Measurements from ENCODE around the gene FAM50A. TPM values are rescaled to one million over a fixed set of nuclear protein-coding genes. Genes with fewer than 3 reads are reported as not detected.

Gene FAM50A
- total RNA-seq, 1 experiment from 2014 or later, result 75.9 TPM

DNA sequence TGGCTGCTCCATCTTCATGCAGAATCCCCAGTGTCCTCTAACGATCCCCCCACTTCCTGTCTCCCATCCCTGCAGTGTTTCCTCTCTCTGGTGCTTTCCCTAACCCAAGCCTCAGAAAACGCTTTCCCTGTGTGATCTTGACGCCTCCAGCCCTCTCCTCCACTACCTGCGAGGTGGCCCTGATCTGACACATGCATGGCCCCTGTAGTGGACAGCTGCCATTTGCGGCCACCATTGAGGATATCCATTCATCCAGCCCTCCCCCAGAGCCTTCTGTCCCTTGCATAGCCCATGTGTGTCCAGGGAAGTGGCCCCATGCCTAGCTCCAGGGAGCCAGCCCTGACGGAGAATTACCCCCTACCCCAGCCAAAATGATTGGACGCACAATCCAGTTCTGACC lies 39.4 kb downstream of the FAM50A start:
- peak overlapping the region; percentile 48 for H3K27ac Mint-ChIP-seq (ENCODE audit: unreplicated experiment)
- Histone ChIP-seq H3K27me3 (replicated peaks; ENCODE audit: control insufficient read depth, insufficient read depth, low read length) (no peaks in the 10 kb centered on the region), H3K36me3 (ENCODE audit: control insufficient read depth, insufficient read depth, low read length) (0 out of 2 replicates have a peak, but pooled peaks cover 1% of the 10 kb centered on the region), H3K4me3 (ENCODE audit: low read depth, low read length) (no peak overlapping the region), H3K9me3 (no peaks in the 10 kb centered on the region), H3K4me1 (peaks cover 4% of the 10 kb centered on the region; the same call in 1 of the 2 replicates)
- BruUV-seq (replicated peaks), result no TSS peak
- CTCF ChIA-PET, result no interaction called here
- DNase-seq, result no peak
- peaks cover 22% of the 10 kb centered on the region for H3K36me3 Mint-ChIP-seq (ENCODE audit: insufficient read depth, unreplicated experiment)
- intact Hi-C loops (cut with micrococcal nuclease; ENCODE audit: unreplicated experiment), result no loop called here
- H3K27me3 Mint-ChIP-seq (ENCODE audit: insufficient read depth, unreplicated experiment), result no peaks in the 10 kb centered on the region
- H3K9me3 Mint-ChIP-seq (ENCODE audit: unreplicated experiment), result no peaks in the 10 kb centered on the region
- no peak overlapping the region for H3K4me3 Mint-ChIP-seq (ENCODE audit: unreplicated experiment)
- POLR2A ChIA-PET, result no interaction called here
- H3K4me1 Mint-ChIP-seq (ENCODE audit: low read depth, unreplicated experiment), result no peaks in the 10 kb centered on the region
- TF ChIP-seq, protein P1, sequence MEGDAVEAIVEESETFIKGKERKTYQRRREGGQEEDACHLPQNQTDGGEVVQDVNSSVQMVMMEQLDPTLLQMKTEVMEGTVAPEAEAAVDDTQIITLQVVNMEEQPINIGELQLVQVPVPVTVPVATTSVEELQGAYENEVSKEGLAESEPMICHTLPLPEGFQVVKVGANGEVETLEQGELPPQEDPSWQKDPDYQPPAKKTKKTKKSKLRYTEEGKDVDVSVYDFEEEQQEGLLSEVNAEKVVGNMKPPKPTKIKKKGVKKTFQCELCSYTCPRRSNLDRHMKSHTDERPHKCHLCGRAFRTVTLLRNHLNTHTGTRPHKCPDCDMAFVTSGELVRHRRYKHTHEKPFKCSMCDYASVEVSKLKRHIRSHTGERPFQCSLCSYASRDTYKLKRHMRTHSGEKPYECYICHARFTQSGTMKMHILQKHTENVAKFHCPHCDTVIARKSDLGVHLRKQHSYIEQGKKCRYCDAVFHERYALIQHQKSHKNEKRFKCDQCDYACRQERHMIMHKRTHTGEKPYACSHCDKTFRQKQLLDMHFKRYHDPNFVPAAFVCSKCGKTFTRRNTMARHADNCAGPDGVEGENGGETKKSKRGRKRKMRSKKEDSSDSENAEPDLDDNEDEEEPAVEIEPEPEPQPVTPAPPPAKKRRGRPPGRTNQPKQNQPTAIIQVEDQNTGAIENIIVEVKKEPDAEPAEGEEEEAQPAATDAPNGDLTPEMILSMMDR (IDR thresholded peaks at IDR 0.05; ENCODE audit: insufficient read depth in 1 of 2, low read depth in 1 of 2, low read length in 1 of 2, severe bottlenecking in 1 of 2, unreplicated experiment in 1 of 2), result no peak

DNA sequence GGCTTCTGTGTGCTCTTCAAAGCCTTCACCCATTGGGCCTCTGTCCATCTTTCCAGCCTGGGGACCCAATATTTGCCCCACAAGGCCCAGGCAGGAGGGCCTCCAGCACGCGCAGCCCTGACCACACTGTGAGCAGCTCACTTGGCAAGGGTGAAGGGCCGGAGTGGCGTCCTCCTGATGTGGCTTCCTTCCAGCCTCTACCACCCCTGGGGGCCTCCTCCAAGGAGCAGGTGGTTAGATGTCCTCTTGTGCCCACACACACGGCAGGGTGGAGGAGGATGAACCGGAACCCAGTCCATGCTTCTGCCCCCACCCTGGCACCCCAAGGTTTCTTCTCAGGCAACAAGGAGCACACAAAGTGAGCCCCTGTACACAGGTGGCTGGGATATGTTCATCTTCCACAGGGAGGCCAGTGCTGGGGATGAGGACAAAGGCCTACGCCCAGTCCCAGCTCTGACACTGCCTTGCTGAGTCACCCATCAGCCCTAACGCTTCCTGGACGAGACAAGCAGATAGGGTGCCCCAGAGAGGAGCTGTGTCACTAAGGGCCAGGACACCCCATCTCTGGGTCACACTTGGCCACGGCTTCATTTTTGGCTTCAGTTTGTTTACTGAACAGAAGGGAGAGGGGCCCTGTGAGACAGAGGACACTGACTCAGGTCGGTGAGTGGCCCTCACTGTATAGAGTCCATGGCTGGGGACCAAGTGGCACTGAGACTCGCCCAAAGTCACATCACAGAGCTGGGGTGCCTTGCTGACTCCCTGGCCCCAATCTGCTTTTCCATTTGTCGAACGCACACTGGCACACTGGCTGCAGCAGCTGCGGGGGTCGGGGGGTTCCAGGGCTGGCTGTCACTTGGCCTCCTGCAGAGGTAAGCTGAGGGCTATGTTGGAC lies 40.6 kb downstream of the FAM50A start:
- ChIA-PET CTCF (interaction anchor here (0.5 kb wide), 1 partner anchor 47 kb away, joined by 5 read pairs; no protein-coding TSS in a partner anchor), POLR2A (no interaction called here)
- Histone ChIP-seq H3K36me3 (ENCODE audit: control insufficient read depth, insufficient read depth, low read length) (0 out of 2 replicates have a peak, but pooled peaks cover 1% of the 10 kb centered on the region), H3K9me3 (no peaks in the 10 kb centered on the region), H3K27me3 (replicated peaks; ENCODE audit: control insufficient read depth, insufficient read depth, low read length) (no peaks in the 10 kb centered on the region), H3K4me3 (ENCODE audit: low read depth, low read length) (no peak overlapping the region), H3K4me1 (peaks cover 4% of the 10 kb centered on the region; the same call in 1 of the 2 replicates)
- TF ChIP-seq, protein P1 (IDR thresholded peaks at IDR 0.05; ENCODE audit: insufficient read depth in 1 of 2, low read depth in 1 of 2, low read length in 1 of 2, severe bottlenecking in 1 of 2, unreplicated experiment in 1 of 2), result no peak
- intact Hi-C loops (cut with micrococcal nuclease; ENCODE audit: unreplicated experiment), result no loop called here
- Mint-ChIP-seq H3K36me3 (ENCODE audit: insufficient read depth, unreplicated experiment) (peaks cover 11% of the 10 kb centered on the region), H3K27ac (ENCODE audit: unreplicated experiment) (no peak overlapping the region), H3K27me3 (ENCODE audit: insufficient read depth, unreplicated experiment) (no peaks in the 10 kb centered on the region), H3K4me1 (ENCODE audit: low read depth, unreplicated experiment) (no peaks in the 10 kb centered on the region), H3K4me3 (ENCODE audit: unreplicated experiment) (no peak overlapping the region), H3K9me3 (ENCODE audit: unreplicated experiment) (no peaks in the 10 kb centered on the region)
- BruUV-seq (replicated peaks), result no TSS peak
- DNase-seq, result no peak

DNA sequence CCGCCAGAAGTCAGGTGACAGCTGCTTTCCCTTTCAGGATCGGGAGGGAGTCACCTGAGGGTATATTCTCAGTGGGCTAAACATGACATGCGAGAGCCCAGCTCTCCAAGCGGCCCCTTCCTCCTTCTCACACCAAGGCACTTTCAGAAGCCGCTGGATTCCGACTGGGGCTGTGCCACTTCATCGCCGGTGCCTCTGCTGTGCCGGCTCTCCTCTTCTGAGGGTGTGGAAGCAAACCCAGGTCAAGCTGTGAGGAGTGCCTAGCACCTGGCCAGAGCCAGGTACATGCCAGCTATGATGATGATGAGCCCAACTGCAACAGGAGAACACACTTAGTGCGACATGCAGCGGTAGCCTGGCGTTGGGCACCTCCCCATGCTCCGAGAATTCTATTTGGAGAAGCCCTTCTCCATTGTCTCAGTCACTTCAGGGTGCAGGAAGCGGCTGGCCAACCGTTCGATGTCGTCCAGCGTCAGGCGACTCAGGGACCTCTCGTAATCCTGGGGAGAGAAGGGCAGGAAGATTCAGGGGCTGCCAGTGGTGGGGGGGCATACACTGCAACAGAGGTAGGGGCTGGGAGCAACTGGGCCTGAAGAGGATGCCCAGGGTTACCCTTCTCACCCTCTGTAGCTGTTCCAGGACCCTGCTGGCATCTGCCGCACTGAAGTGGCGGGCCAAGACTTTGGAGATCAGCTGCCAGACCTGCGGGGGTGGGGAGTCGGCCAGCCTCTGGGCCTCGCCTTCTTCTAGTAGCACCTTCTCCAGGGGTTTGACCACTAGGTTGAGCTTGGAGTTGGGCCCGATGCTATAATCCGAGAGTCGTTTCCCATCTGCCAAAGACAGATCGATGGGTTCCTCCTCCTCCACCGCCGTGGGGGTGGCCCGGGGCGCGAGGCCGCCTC lies 41.5 kb downstream of the FAM50A start:
- Mint-ChIP-seq H3K36me3 (ENCODE audit: insufficient read depth, unreplicated experiment) (peaks cover 15% of the 10 kb centered on the region), H3K27me3 (ENCODE audit: insufficient read depth, unreplicated experiment) (no peaks in the 10 kb centered on the region), H3K4me3 (ENCODE audit: unreplicated experiment) (peak overlapping the region; percentile 71), H3K27ac (ENCODE audit: unreplicated experiment) (no peak overlapping the region), H3K4me1 (ENCODE audit: low read depth, unreplicated experiment) (no peaks in the 10 kb centered on the region), H3K9me3 (ENCODE audit: unreplicated experiment) (no peaks in the 10 kb centered on the region)
- intact Hi-C loops (cut with micrococcal nuclease; ENCODE audit: unreplicated experiment), result no loop called here
- Histone ChIP-seq H3K4me1 (peaks cover 4% of the 10 kb centered on the region; the same call in 1 of the 2 replicates), H3K27me3 (replicated peaks; ENCODE audit: control insufficient read depth, insufficient read depth, low read length) (no peaks in the 10 kb centered on the region), H3K36me3 (ENCODE audit: control insufficient read depth, insufficient read depth, low read length) (0 out of 2 replicates have a peak, but pooled peaks cover 1% of the 10 kb centered on the region), H3K4me3 (ENCODE audit: low read depth, low read length) (peak overlapping the region; percentile 70), H3K9me3 (no peaks in the 10 kb centered on the region)
- TF ChIP-seq, protein P1 (IDR thresholded peaks at IDR 0.05; ENCODE audit: insufficient read depth in 1 of 2, low read depth in 1 of 2, low read length in 1 of 2, severe bottlenecking in 1 of 2, unreplicated experiment in 1 of 2), result no peak
- CTCF ChIA-PET, result interaction anchor here (0.5 to 0.6 kb wide), 2 partner anchors 42 to 46 kb away, joined by 4 to 5 read pairs; no protein-coding TSS in a partner anchor
- no peak for DNase-seq
- BruUV-seq (replicated peaks), result no TSS peak
- POLR2A ChIA-PET, result no interaction called here

Data from Caco-2 (cell line).